Mesendoderm (in vitro differentiated cells): Measurements from ENCODE around the gene MAP2K3.
"Not testable (repeated sequence)": the region's sequence is repeated elsewhere in the genome, so short reads cannot be mapped to it uniquely, and the experiment has no call there.

Experiments used
- DNase-seq: peaks from one replicate; pipeline ENCODE4 v3.0.0; 2013
- H2AK5ac ChIP-seq: 2 replicates; pipeline ENCODE4 v1.6.1; 2013; ENCODE audit warnings: low read length, inconsistent platforms
- H2BK120ac ChIP-seq: 2 replicates; pipeline ENCODE4 v1.6.1; 2013; ENCODE audit warnings: low read depth, mild to moderate bottlenecking, low read length, moderate library complexity, mixed read lengths
- H2BK15ac ChIP-seq: replicated peaks from 2 replicates; pipeline ENCODE4 v1.6.1; 2013; ENCODE audit warnings: low read depth, mild to moderate bottlenecking, moderate library complexity
- H2BK5ac ChIP-seq: 2 replicates; pipeline ENCODE4 v1.6.1; 2013; ENCODE audit warnings: low read length, inconsistent platforms
- H3K18ac ChIP-seq: 2 replicates; pipeline ENCODE4 v1.6.1; 2013; ENCODE audit warnings: mild to moderate bottlenecking, low read length, mixed read lengths
- H3K23ac ChIP-seq: one replicate; pipeline ENCODE4 v1.6.1; 2013; ENCODE audit warnings: low read length
- H3K27ac ChIP-seq: 2 replicates; pipeline ENCODE4 v1.5.1; 2013; ENCODE audit warnings: low read depth, mild to moderate bottlenecking, inconsistent platforms, low read length, moderate library complexity
- H3K27me3 ChIP-seq: 2 replicates; pipeline ENCODE4 v1.6.1; 2013; ENCODE audit warnings: low read length, control low read depth, mild to moderate bottlenecking, inconsistent platforms; ENCODE audit not compliant: insufficient read depth, poor library complexity
- H3K36me3 ChIP-seq: 2 replicates; pipeline ENCODE4 v1.6.1; 2013; ENCODE audit warnings: low read length, inconsistent platforms; ENCODE audit not compliant: control insufficient read depth, insufficient read depth
- H3K4ac ChIP-seq: one replicate; pipeline ENCODE4 v1.6.1; 2013; ENCODE audit warnings: low read depth, mild to moderate bottlenecking, low read length, moderate library complexity
- H3K4me1 ChIP-seq: 2 replicates; pipeline ENCODE4 v1.6.1; 2013; ENCODE audit warnings: low read depth, low read length, inconsistent platforms; ENCODE audit not compliant: control insufficient read depth
- H3K4me2 ChIP-seq: 2 replicates; pipeline ENCODE4 v1.6.1; 2013; ENCODE audit warnings: low read length
- H3K4me3 ChIP-seq: 2 replicates; pipeline ENCODE4 v1.5.1; 2013; ENCODE audit warnings: mild to moderate bottlenecking, low read length
- H3K56ac ChIP-seq: one replicate; pipeline ENCODE4 v1.6.1; 2013; ENCODE audit warnings: low read length
- H3K79me1 ChIP-seq: 2 replicates; pipeline ENCODE4 v1.6.1; 2013; ENCODE audit warnings: low read length, inconsistent platforms
- H3K79me2 ChIP-seq: 2 replicates; pipeline ENCODE4 v1.6.1; 2013; ENCODE audit warnings: mild to moderate bottlenecking, low read length; ENCODE audit not compliant: control insufficient read depth, insufficient read depth
- H3K9ac ChIP-seq: 2 replicates; pipeline ENCODE4 v1.6.1; 2013; ENCODE audit warnings: low read length, inconsistent platforms
- H4K5ac ChIP-seq: one replicate; pipeline ENCODE4 v1.6.1; 2013; ENCODE audit warnings: low read length
- H4K8ac ChIP-seq: one replicate; pipeline ENCODE4 v1.6.1; 2013; ENCODE audit warnings: low read depth, mild to moderate bottlenecking, control low read depth, low read length, moderate library complexity
- WGBS: extraction: QIAGEN DNeasy Blood & Tissue Kit; methylation state at CpG from one replicate; pipeline ENCODE4 v1.1.7; 2013; ENCODE audit warnings: low lambda C conversion rate, missing lambda C conversion rate; ENCODE audit not compliant: insufficient coverage; ENCODE audit errors: extremely low coverage; 5-methylcytosine and 5-hydroxymethylcytosine counted together

MAP2K3 gene

DNA sequence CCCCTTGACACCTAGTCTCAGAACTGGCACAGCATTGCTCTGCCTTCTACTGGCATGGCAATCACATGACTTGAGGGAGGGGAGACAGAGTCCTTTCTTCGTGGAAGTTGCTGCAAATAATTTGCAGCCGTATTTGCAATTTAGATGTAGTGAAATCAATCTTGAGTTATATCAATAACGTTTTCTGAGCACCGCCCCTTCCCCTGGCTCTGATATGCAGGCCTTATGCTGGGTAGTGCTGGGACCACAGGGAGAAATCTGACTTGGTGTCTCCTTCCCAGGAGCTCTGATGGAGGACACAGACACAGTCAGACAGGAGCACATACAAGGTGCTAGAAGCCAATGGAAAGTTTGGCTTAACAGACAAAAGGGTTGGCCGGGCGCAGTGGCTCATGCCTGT, 55.9 kb downstream of the MAP2K3 start:
- not testable (repeated sequence) for H3K27ac ChIP-seq, H3K4me2 ChIP-seq, H3K36me3 ChIP-seq, H3K79me2 ChIP-seq, H2BK5ac ChIP-seq, H3K79me1 ChIP-seq, H3K18ac ChIP-seq, H3K23ac ChIP-seq, H3K56ac ChIP-seq, DNase-seq, H4K8ac ChIP-seq, H3K4ac ChIP-seq, H4K5ac ChIP-seq, H3K4me1 ChIP-seq, H2BK15ac ChIP-seq, H2BK120ac ChIP-seq, H3K27me3 ChIP-seq, H3K4me3 ChIP-seq, H2AK5ac ChIP-seq, H3K9ac ChIP-seq
- no CpG with 5 or more reads among the region's 6 CpGs for WGBS

DNA sequence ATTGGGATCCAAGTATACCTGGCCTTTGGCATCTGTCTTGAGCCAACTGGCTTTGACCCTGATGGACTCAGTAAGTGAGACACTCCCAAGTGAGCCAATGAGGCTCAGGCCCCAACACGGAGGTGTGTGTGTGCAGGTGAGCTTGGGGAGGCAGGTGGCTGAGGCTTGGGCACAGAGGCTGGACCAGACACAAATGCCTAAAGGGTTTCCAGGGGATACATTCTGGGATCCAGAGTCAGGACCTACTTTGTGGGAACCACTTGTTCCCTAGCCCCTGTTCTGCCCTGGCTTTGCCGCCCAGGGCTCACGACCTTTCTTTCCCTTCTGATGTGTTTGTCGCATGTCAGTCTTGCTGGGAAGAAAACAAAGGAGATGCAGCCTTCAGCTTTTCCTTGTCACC, 56.8 kb downstream of the MAP2K3 start:
- H2BK120ac ChIP-seq, H3K4me1 ChIP-seq, H3K36me3 ChIP-seq, H2BK5ac ChIP-seq, H3K23ac ChIP-seq, H3K27ac ChIP-seq, H3K79me1 ChIP-seq, H4K8ac ChIP-seq, H3K18ac ChIP-seq, H3K4me2 ChIP-seq, H2AK5ac ChIP-seq, H3K4me3 ChIP-seq, H3K27me3 ChIP-seq, H3K9ac ChIP-seq, H3K56ac ChIP-seq, H2BK15ac ChIP-seq, H3K4ac ChIP-seq, H4K5ac ChIP-seq, H3K79me2 ChIP-seq, DNase-seq: not testable (repeated sequence)
- no CpG with 5 or more reads among the region's 4 CpGs for WGBS

DNA sequence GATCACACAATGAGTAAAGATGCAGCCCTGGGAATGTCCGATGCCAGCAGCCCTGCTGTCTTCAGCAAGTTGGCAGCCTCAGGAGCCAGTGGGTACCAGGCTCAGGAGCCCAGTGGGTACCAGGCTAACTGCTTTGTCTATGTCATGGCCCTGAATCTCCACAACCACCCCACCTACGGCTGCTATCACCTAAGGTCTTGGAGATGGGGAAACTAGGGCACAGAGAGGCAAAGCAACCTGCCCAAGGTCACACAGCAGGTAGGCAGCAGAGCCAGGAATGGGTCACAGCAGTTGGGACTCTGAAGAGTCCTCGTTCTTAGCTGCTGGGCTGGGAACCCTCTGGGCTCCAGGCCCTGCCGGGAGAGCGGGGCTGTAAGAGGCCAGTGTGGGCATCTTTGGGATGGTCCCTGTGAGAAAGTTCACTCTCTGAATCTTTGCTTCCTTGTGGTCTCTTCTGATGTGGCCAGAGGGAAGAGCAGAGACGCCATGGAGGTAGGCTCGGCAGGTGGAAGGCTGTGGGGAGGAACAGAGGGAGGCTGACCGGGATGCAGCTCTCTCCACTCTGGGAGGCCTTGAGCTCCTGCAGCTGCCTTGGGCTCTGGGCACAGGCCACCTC, 57.5 kb downstream of the MAP2K3 start:
- H3K36me3 ChIP-seq, H3K4ac ChIP-seq, H2BK5ac ChIP-seq, H3K4me3 ChIP-seq, H3K23ac ChIP-seq, H3K4me1 ChIP-seq, H4K5ac ChIP-seq, H3K27ac ChIP-seq, DNase-seq, H2AK5ac ChIP-seq, H4K8ac ChIP-seq, H3K56ac ChIP-seq, H3K27me3 ChIP-seq, H3K18ac ChIP-seq, H3K9ac ChIP-seq, H2BK15ac ChIP-seq, H2BK120ac ChIP-seq, H3K4me2 ChIP-seq, H3K79me2 ChIP-seq, H3K79me1 ChIP-seq: not testable (repeated sequence)
- WGBS: no CpG with 5 or more reads among the region's 8 CpGs

DNA sequence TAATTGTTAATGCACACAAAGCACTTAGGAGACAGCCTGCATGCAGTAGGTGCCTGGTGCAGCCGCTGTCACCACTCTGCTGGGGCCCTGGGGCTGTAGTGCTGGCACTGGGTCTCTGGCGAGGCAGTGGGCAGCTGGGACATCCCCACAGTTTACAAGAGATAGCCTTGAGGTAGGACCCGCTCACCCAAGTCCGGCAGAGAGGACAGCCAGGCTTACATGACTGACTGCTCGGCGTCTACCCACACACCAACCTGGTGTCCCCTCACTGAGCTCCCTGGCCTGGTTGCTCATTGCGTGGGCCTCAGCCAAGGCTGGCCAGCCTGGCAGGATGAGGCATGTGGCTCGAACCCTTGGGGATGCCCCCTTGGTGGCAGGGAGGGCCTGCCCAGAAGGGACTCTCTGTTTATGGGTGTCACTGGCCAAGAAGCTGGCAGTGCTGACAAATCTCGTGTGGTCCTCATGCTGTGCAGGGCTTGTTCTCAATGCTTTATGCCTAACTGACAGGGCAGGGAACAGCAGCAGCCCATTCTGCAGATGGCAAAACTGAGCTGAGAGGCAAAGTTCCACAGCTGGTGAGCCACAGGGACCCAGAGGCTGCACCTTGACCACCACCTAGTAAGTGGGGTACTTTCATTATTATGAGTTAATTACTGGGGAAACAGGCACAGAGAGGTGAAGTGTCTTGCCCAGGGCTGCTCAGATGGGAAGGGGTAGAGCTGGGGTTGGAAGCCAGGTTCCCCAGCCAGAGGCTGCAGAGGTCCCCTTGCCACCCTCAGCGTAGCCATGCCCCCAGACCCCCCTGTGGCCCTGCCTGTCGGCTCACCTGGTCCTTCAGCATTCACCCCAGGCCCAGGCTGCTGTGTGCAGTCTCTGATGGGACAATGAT, 58.8 kb downstream of the MAP2K3 start:
- WGBS: no CpG with 5 or more reads among the region's 11 CpGs
- not testable (repeated sequence) for H3K4me2 ChIP-seq, H3K23ac ChIP-seq, H3K9ac ChIP-seq, H3K4ac ChIP-seq, H3K56ac ChIP-seq, H3K36me3 ChIP-seq, H2BK5ac ChIP-seq, DNase-seq, H3K79me2 ChIP-seq, H3K79me1 ChIP-seq, H3K18ac ChIP-seq, H2BK15ac ChIP-seq, H2AK5ac ChIP-seq, H2BK120ac ChIP-seq, H4K8ac ChIP-seq, H3K27ac ChIP-seq, H3K4me1 ChIP-seq, H3K27me3 ChIP-seq, H3K4me3 ChIP-seq, H4K5ac ChIP-seq

DNA sequence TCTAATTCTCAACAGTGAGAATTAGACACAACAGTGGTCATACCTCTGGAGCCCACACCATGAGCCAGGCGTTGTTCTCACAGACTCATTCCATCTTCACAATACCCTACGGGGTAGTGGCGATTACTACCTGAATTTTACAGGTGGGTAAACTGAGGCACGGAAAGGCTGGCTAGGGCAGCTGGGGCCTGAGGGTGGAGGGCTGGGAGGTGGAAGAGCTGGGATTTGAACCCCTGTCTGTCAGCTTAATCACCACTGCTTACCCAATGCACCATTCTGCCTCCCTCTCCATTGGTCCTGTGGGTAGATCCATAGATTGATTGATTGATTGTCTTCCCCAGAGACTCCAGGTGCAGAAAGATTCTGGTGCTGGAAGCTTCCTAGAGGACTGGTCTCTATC, 60.3 kb downstream of the MAP2K3 start:
- not testable (repeated sequence) for H4K8ac ChIP-seq, H3K4me3 ChIP-seq, H2BK15ac ChIP-seq, H3K23ac ChIP-seq, H3K4me1 ChIP-seq, H3K27me3 ChIP-seq, H3K18ac ChIP-seq, H4K5ac ChIP-seq, DNase-seq, H3K9ac ChIP-seq, H3K79me2 ChIP-seq, H2BK120ac ChIP-seq, H3K36me3 ChIP-seq, H3K79me1 ChIP-seq, H3K4me2 ChIP-seq, H3K4ac ChIP-seq, H3K56ac ChIP-seq, H2AK5ac ChIP-seq, H3K27ac ChIP-seq, H2BK5ac ChIP-seq
- no CpG with 5 or more reads among the region's 4 CpGs for WGBS
